ENCODE data around the gene AFF3.
"Not testable (repeated sequence)": the region's sequence is repeated elsewhere in the genome, so short reads cannot be mapped to it uniquely, and the experiment has no call there.

The AFF3 gene

GRCh38 chr2:99743146-99743545, 399.2 kb downstream of the AFF3 start:
- ChIA-PET CTCF (interaction anchor here (1.2 kb wide), 1 partner anchor 12 kb away, joined by 3 read pairs; no protein-coding TSS in a partner anchor), POLR2A (no interaction called here)
- DNase-seq (ENCODE audit: extremely low spot score) = no peak
- TF ChIP-seq CTCF (IDR thresholded peaks at IDR 0.05; ENCODE audit: control extremely low read depth, extremely low read depth, low read depth, missing control alignments) = no peak

- POLR2A ChIA-PET = no interaction called here
- CTCF ChIA-PET = interaction anchor here (1.6 kb wide), 1 partner anchor 9 kb away, joined by 4 read pairs; no protein-coding TSS in a partner anchor
- TF ChIP-seq CTCF (IDR thresholded peaks at IDR 0.05; ENCODE audit: control extremely low read depth, extremely low read depth, low read depth, missing control alignments) = no peak
- DNase-seq (ENCODE audit: extremely low spot score) = no peak
Measured at GRCh38 chr2:99737537-99737936, 404.9 kb downstream of the AFF3 start.

GRCh38 chr2:99735753-99736152, 406.6 kb downstream of the AFF3 start:
- CTCF ChIA-PET = interaction anchor here (1.0 kb wide), 1 partner anchor 10 kb away, joined by 4 read pairs; no protein-coding TSS in a partner anchor
- POLR2A ChIA-PET = interaction anchor here (0.6 to 0.7 kb wide), 2 partner anchors 206 to 1946 kb away, joined by 3 to 4 read pairs; no protein-coding TSS in a partner anchor
- no peak for DNase-seq (ENCODE audit: extremely low spot score)
- TF ChIP-seq CTCF (IDR thresholded peaks at IDR 0.05; ENCODE audit: control extremely low read depth, extremely low read depth, low read depth, missing control alignments) = no peak

- POLR2A ChIA-PET = interaction anchor here (0.7 kb wide), 1 partner anchor 1945 kb away, joined by 3 read pairs; no protein-coding TSS in a partner anchor
- CTCF ChIA-PET = interaction anchor here (1.0 kb wide), 1 partner anchor 10 kb away, joined by 4 read pairs; no protein-coding TSS in a partner anchor
- DNase-seq (ENCODE audit: extremely low spot score) = not testable (repeated sequence)
Measured at GRCh38 chr2:99735314-99735713, 407.1 kb downstream of the AFF3 start.

- CTCF ChIA-PET = no interaction called here
- DNase-seq (ENCODE audit: extremely low spot score) = no peak
- TF ChIP-seq CTCF (IDR thresholded peaks at IDR 0.05; ENCODE audit: control extremely low read depth, extremely low read depth, low read depth, missing control alignments) = no peak
- POLR2A ChIA-PET = no interaction called here
Measured at GRCh38 chr2:99734236-99734635, 408.2 kb downstream of the AFF3 start.

GRCh38 chr2:99729104-99730025, 413.0 kb downstream of the AFF3 start:
- no peak for TF ChIP-seq CTCF (IDR thresholded peaks at IDR 0.05; ENCODE audit: control extremely low read depth, extremely low read depth, low read depth, missing control alignments)
- ChIA-PET POLR2A (no interaction called here), CTCF (no interaction called here)

GRCh38 chr2:99728166-99728565, 414.2 kb downstream of the AFF3 start:
- POLR2A ChIA-PET = no interaction called here
- TF ChIP-seq CTCF (IDR thresholded peaks at IDR 0.05; ENCODE audit: control extremely low read depth, extremely low read depth, low read depth, missing control alignments) = no peak
- CTCF ChIA-PET = interaction anchor here (1.4 kb wide), 1 partner anchor 10 kb away, joined by 4 read pairs; no protein-coding TSS in a partner anchor
- no peak for DNase-seq (ENCODE audit: extremely low spot score)

More at GRCh38 chr2:99729104-99730025, 413.0 kb downstream of the AFF3 start:
- DNase-seq (ENCODE audit: extremely low spot score) = no peak
